Raji (cell line): ENCODE data around the gene JARID2.

Source experiments
- POLR2A ChIP-seq: IDR thresholded peaks from 2 replicates; pipeline ENCODE4 v1.6.1; 2011; ENCODE audit warnings: low read depth, low read length, control low read depth; ENCODE audit not compliant: insufficient read depth

Gene JARID2

GRCh38 chr6:15555101-15556038 is 309.5 kb downstream of the JARID2 start:
- TF ChIP-seq POLR2A = no peak

DNA sequence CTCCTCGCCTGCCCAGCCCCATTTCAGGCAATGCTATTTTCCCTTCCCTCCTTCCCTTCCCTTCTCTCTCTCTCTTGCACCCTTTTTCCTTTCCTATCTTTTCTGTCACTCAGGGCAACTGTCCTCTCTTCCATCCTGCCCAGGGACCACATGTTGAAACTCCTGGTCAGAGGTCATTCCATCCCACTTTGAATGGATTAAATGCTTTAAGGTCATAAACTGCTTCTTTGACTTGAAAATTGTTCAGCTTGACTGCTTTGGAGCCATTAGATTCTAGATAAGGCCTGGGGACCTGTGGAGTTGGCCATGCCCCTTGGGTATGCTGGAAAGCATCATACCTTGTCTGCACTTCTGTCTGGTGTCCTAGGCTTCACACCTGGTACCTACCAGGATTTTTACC is 310.8 kb downstream of the JARID2 start:
- TF ChIP-seq POLR2A = no peak

DNA sequence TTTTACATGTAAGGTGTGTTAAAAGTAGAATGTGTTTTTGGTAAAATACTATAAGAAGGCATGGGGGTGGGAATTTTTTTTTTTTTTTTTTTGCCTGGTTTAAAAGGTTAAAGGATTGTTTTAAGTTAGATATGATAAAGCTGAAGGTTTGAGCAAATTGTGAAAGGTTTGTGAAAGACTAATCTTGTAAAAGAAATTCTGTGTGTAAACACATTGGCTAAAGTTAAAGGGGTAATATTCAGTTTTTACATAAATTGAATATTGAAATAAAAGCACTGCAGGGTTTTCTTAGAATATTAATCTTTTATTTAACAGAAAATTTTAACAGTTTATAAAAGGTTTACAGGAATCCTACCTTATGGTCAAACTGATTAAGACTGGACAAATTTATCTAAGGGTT is 311.3 kb downstream of the JARID2 start:
- TF ChIP-seq POLR2A = no peak

GRCh38 chr6:15560713-15561112 is 314.8 kb downstream of the JARID2 start:
- TF ChIP-seq POLR2A = no peak

DNA sequence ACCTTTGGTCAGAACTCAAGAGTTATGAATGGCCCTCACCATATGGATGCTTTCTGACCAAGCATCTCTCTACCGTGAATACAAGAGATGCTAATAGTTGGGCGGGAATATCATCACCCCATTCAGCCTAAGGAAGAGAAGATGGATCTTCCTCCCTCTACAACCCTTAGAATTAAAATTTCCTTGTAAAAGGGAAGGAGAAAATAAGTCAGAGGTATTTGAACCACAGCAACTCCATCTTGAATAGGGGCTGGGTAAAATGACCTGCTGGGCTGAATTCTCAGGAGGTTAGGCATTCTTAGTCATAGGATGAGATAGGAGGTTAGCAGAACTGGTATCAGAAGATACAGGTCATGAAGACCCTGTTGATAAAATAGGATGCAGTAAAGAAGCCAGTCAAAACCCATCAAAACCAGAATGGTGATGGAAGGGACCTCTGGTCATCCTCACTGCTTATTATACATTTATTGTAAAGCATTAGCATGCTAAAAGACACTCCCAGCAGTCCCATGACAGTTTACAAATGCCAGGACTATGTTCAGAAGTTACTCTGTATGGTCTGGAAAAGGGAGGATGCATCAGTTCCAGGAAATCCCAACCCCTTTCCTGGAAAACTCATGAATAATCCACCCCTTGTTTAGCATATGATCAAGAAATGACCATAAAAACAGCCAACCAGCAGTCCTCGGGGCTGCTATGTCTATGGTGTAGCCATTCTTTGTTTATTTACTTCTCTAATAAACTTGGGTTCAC is 315.8 kb downstream of the JARID2 start:
- TF ChIP-seq POLR2A = no peak

DNA sequence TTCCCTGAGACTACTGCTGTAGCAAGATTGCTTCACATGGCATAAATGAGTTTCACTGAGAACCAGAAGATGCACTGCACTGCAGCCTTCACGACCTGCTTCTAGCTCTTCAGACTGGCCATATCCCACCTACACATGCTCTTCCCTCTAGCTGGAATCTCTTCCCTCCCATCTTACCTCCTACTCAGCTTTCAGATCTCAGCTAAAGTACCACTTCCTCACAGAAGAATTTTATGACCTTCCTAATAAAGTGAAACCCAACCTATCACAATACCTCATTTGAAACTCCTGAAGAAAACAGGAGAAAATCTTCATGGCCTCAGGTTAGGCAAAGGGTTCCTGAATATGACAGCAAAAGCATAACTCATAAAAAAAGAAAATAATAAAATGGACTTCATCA is 317.1 kb downstream of the JARID2 start:
- no peak for TF ChIP-seq POLR2A

DNA sequence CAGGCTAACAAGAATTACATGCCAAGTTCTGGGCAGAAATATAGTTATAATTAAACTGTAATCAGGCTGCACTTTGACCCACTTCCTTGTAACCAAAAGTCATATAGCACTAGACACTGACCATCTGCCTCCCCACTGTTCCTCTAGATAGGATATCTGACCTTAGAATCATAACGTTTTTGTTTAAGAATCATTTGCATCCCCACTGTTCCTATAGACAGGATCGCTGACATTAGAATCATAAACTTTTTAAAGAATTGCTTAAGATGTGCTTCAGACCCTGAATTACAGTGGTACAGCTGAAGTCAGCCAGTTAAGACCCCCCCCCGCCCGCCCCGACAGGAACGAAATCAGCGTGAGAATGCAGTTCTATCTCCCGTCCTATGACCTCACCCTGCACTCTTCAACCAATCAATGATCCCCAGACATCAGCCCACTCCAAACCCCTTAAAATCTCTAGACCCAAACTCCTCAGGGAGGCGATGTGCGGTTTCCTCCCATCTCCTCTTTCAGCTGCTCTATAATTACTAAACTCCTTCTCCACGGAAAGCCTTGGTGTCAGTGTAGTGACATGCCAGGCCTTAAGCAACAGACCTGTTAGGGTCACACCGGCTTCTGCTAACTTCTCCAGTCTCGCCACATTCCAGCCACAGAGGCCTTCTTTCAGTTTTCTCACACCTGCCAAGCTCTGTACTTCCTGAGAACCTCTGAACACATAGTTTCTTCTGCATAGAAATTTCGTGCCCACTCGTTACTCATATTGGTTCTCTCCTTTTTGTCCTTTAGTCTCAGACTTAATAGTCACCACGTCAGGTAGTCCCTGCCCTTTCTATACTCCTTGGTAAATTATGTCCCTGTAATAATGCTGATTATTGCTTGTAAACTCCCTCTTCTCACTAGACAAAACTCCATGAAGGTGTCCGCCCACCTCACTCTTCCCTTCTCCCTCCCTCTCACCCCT is 323.4 kb downstream of the JARID2 start:
- TF ChIP-seq POLR2A = no peak

DNA sequence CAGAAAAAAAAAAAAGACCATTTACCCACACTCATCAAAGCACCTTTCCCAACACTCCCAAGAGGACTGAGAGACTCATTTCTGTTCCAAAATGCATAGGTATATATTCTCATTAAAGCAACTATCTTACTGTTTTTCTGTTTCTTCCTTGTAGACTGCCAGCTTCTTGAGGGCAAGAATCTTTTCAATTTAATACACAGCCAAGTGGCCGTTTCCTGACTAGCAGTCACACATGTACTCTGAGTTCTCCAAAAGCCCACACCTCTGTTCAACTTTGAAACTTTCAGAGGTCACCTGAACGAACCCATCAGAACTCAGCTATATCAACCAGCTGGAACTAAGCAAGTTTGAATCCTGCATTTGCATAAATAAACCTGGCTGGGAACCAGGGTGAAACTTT is 324.3 kb downstream of the JARID2 start:
- no peak for TF ChIP-seq POLR2A
